HepG2 (cell line): ENCODE results near the gene TMCC1.

Experiments used
- BATF2 ChIP-seq: sonication (generic); formaldehyde crosslinking; IDR thresholded peaks from 2 replicates; pipeline ENCODE4 v1.8.0; 2022; ENCODE audit warnings: mild to moderate bottlenecking, missing genetic modification reagents, moderate library complexity
- CHD2 ChIP-seq: IDR thresholded peaks from 2 replicates; pipeline ENCODE4 v1.6.1; 2011; ENCODE audit warnings: low read depth, low read length, improper control_type of control experiment
- CTCF ChIP-seq: sonication (generic); formaldehyde crosslinking; IDR thresholded peaks from 2 replicates; pipeline ENCODE4 v1.5.0; 2020; ENCODE audit warnings: mild to moderate bottlenecking, missing genetic modification reagents, moderate library complexity
- ELK4 ChIP-seq: sonication (generic); formaldehyde crosslinking; IDR thresholded peaks from 2 replicates; pipeline ENCODE4 v1.9.0; 2021; ENCODE audit warnings: missing genetic modification reagents, borderline replicate concordance
- EZH2 ChIP-seq: conservative IDR thresholded peaks from 2 replicates; pipeline ENCODE4 v1.6.1; 2012; ENCODE audit warnings: mild to moderate bottlenecking, low read depth, low read length, moderate library complexity
- FOXA1 ChIP-seq, 2 experiments: fragments of 450-650 bp in 1 of 2; sonication (generic) in 1 of 2; formaldehyde crosslinking in 1 of 2; IDR thresholded peaks; 2 replicates each; pipeline versions ENCODE4 v1.4.0 to v1.6.1; 2016 to 2020; ENCODE audit warnings: missing genetic modification reagents in 1 of 2
- HNRNPUL1 ChIP-seq: fragments of 200-400 bp; formaldehyde crosslinking; IDR thresholded peaks from 2 replicates; pipeline ENCODE4 v1.6.1; 2017; ENCODE audit warnings: low read depth, mild to moderate bottlenecking, low read length, moderate library complexity
- MAX ChIP-seq: IDR thresholded peaks from 2 replicates; pipeline ENCODE4 v1.6.1; 2012; ENCODE audit warnings: inconsistent platforms
- POLR2A ChIP-seq, 2 experiments: IDR thresholded peaks; 2 replicates each; pipeline ENCODE4 v1.6.1; 2011; ENCODE audit warnings: low read depth in 2 of 2, low read length in 2 of 2, mild to moderate bottlenecking in 1 of 2, moderate library complexity in 1 of 2; ENCODE audit not compliant: insufficient read depth in 1 of 2
- REST ChIP-seq, 2 experiments: IDR thresholded peaks; 2 replicates each; pipeline ENCODE4 v1.6.1; 2011 to 2012; ENCODE audit warnings: low read length in 2 of 2, borderline replicate concordance in 1 of 2, low read depth in 1 of 2, mild to moderate bottlenecking in 1 of 2, moderate library complexity in 1 of 2
- TCF7L2 ChIP-seq: IDR thresholded peaks from 2 replicates; pipeline ENCODE4 v1.6.1; 2011; ENCODE audit warnings: mild to moderate bottlenecking, low read depth, low read length, moderate library complexity
- ZNF589 ChIP-seq: sonication (generic); formaldehyde crosslinking; conservative IDR thresholded peaks from 2 replicates; pipeline ENCODE4 v1.8.0; 2022; ENCODE audit warnings: mild to moderate bottlenecking, moderate library complexity, missing genetic modification reagents
- ZNF597 ChIP-seq: sonication (generic); formaldehyde crosslinking; IDR thresholded peaks from 2 replicates; pipeline ENCODE4 v1.5.0; 2020; ENCODE audit warnings: missing genetic modification reagents
- ZUFSP ChIP-seq: sonication (generic); formaldehyde crosslinking; IDR thresholded peaks from 2 replicates; pipeline ENCODE4 v1.9.0; 2021; ENCODE audit warnings: missing genetic modification reagents, mild to moderate bottlenecking, borderline replicate concordance

GRCh38 chr3:129919357-129919756 is 25.8 kb upstream of the TMCC1 start:
- no peak for TF ChIP-seq CHD2
- no peak for TF ChIP-seq ZUFSP (CRISPR knock-in tag)
- no peak for TF ChIP-seq ELK4 (CRISPR knock-in tag)
- TF ChIP-seq REST (IDR thresholded peaks at IDR 0.05; ENCODE audit: borderline replicate concordance in 1 of 2, low read depth in 1 of 2, low read length in 2 of 2): no peak
- TF ChIP-seq CTCF: no peak
- TF ChIP-seq EZH2: no peak
- TF ChIP-seq POLR2A (IDR thresholded peaks at IDR 0.05; ENCODE audit: insufficient read depth in 1 of 2, low read depth in 2 of 2, low read length in 2 of 2): no peak
- no peak for TF ChIP-seq MAX
- no peak for TF ChIP-seq BATF2
- TF ChIP-seq FOXA1 (IDR thresholded peaks at IDR 0.05): no peak
- TF ChIP-seq FOXA1 (CRISPR knock-in tag; IDR thresholded peaks at IDR 0.05): no peak
- no peak for TF ChIP-seq ZNF589 (CRISPR knock-in tag)
- no peak for TF ChIP-seq ZNF597 (CRISPR knock-in tag)
- TF ChIP-seq HNRNPUL1: no peak
- TF ChIP-seq TCF7L2: no peak
